CD4-positive, alpha-beta T cell (primary cell): Measurements from ENCODE around the gene IGF2R. TPM values are rescaled to one million over a fixed set of nuclear protein-coding genes. Genes with fewer than 3 reads are reported as not detected.

Experiments
- ATAC-seq: fragments of 200-7000 bp; cut with Tn5 transposase; one replicate; pipeline ENCODE4 v1.10.0; 2022; ENCODE audit warnings: mild to moderate bottlenecking; ENCODE audit not compliant: poor library complexity
- CTCF ChIA-PET: fragments of 350-600 bp; sonication (Branson Sonifier 250); formaldehyde crosslinking; loops from one replicate; lab custom pipeline; 2021; ENCODE audit warnings: antibody characterized with exemption, inconsistent platforms; lab: Charles Lee
- POLR2A ChIA-PET: fragments of 350-600 bp; sonication (Branson Sonifier 250); formaldehyde crosslinking; loops from one replicate; lab custom pipeline; 2021; ENCODE audit warnings: antibody characterized with exemption, inconsistent platforms; lab: Charles Lee
- DNase-seq, 14 experiments: peaks; one replicate each; pipeline ENCODE4 v3.0.0-alpha.2; 2013 to 2020; ENCODE audit warnings: mixed read lengths in 2 of 14
- H3K27ac ChIP-seq, 2 donors: one replicate each; pipeline versions ENCODE4 v1.5.1 to v1.7.0; 2013; ENCODE audit warnings: low read length in 2 of 2, low read depth in 1 of 2, mild to moderate bottlenecking in 1 of 2
- H3K27me3 ChIP-seq, 2 experiments: 1 replicate in 1 of 2; 2 replicates in 1 of 2; pipeline versions ENCODE4 v1.6.1 to v1.7.0; 2013; ENCODE audit warnings: low read length in 2 of 2, control low read depth in 1 of 2, mild to moderate bottlenecking in 1 of 2, moderate library complexity in 1 of 2; ENCODE audit not compliant: insufficient read depth in 2 of 2, control insufficient read depth in 1 of 2
- H3K36me3 ChIP-seq: one replicate; pipeline ENCODE4 v1.6.1; 2013; ENCODE audit warnings: low read length, control low read depth; ENCODE audit not compliant: insufficient read depth
- H3K4me1 ChIP-seq: one replicate; pipeline ENCODE4 v1.6.1; 2013; ENCODE audit warnings: low read length, control low read depth; ENCODE audit not compliant: insufficient read depth
- H3K4me3 ChIP-seq: one replicate; pipeline ENCODE4 v1.5.1; 2013; ENCODE audit warnings: mild to moderate bottlenecking, low read length, moderate library complexity
- H3K9me3 ChIP-seq, 2 experiments: 1 replicate in 1 of 2; 2 replicates in 1 of 2; pipeline versions ENCODE4 v1.6.1 to v1.7.0; 2013; ENCODE audit warnings: low read length in 2 of 2, mild to moderate bottlenecking in 2 of 2, control low read depth in 1 of 2, moderate library complexity in 1 of 2; ENCODE audit not compliant: control insufficient read depth in 1 of 2, insufficient read depth in 1 of 2
- H3K27ac Mint-ChIP-seq: one replicate; pipeline ENCODE4 v1.8.0; 2020; ENCODE audit warnings: mixed read lengths
- H3K27me3 Mint-ChIP-seq: one replicate; pipeline ENCODE4 v1.8.0; 2021; ENCODE audit warnings: mixed read lengths
- H3K36me3 Mint-ChIP-seq: one replicate; pipeline ENCODE4 v1.8.0; 2021; ENCODE audit warnings: low read depth, mixed read lengths
- H3K4me1 Mint-ChIP-seq: one replicate; pipeline ENCODE4 v1.8.0; 2021; ENCODE audit warnings: low read depth, mixed read lengths
- H3K4me3 Mint-ChIP-seq: one replicate; pipeline ENCODE4 v1.8.0; 2020; ENCODE audit warnings: mild to moderate bottlenecking, mixed read lengths
- H3K9me3 Mint-ChIP-seq: one replicate; pipeline ENCODE4 v1.8.0; 2020; ENCODE audit warnings: mixed read lengths
- CTCF ChIP-seq: fragments of 200-600 bp; IDR thresholded peaks from one replicate; pipeline ENCODE4 v1.8.0; 2022; ENCODE audit warnings: antibody characterized with exemption, mild to moderate bottlenecking
- intact Hi-C, 2 experiments: fragments of 100-400 bp; cut with DNase I in 1 of 2; cut with micrococcal nuclease in 1 of 2; formaldehyde crosslinking; loops; one replicate each; pipeline versions ENCODE4 v1.15.1 to v1.9.0; 2023 to 2025; cut with DNase I, micrococcal nuclease
- total RNA-seq, 174 experiments: library from RNA in 2 of 174; stranded (reverse) in 2 of 174; gene quantifications; one replicate each; pipeline ENCODE4 v1.2.3 and lab custom pipeline; 2021 to 2026

IGF2R gene
- total RNA-seq, 2 experiments from 2014 or later: 43.8 to 46.7 TPM

GRCh38 chr6:160007611-160008010 lies 38.7 kb downstream of the IGF2R start:
- Histone ChIP-seq H3K4me3 (no peak overlapping the region), H3K36me3 (peaks cover 32% of the 10 kb centered on the region), H3K27me3 (no peaks in the 10 kb centered on the region), H3K4me1 (peaks cover 12% of the 10 kb centered on the region), H3K27ac (no peak overlapping the region), H3K9me3 (peaks cover 0 to 24% of the 10 kb centered on the region in 2 experiments)
- DNase-seq (no peak), ATAC-seq (no peak)
- Mint-ChIP-seq H3K9me3 (no peaks in the 10 kb centered on the region), H3K27ac (no peak overlapping the region), H3K36me3 (peaks cover 40% of the 10 kb centered on the region), H3K27me3 (no peaks in the 10 kb centered on the region), H3K4me1 (peaks cover 51% of the 10 kb centered on the region), H3K4me3 (no peak overlapping the region)
- no peak for TF ChIP-seq CTCF
- POLR2A ChIA-PET: no interaction called here
- intact Hi-C loops: no loop called here
- CTCF ChIA-PET: no interaction called here

- intact Hi-C loops: loop anchor here (5.0 kb wide), 1 partner anchor 38 kb away; no protein-coding TSS in a partner anchor
- Histone ChIP-seq H3K27me3 (no peaks in the 10 kb centered on the region), H3K4me1 (peaks cover 21% of the 10 kb centered on the region), H3K27ac (no peak overlapping the region), H3K9me3 (peaks cover 0 to 14% of the 10 kb centered on the region in 2 experiments), H3K4me3 (no peak overlapping the region), H3K36me3 (peaks cover 32% of the 10 kb centered on the region)
- no peak overlapping the region for H3K4me3 Mint-ChIP-seq
- H3K27me3 Mint-ChIP-seq: no peaks in the 10 kb centered on the region
- no peaks in the 10 kb centered on the region for H3K9me3 Mint-ChIP-seq
- ATAC-seq (no peak), DNase-seq (no peak)
- CTCF ChIA-PET: no interaction called here
- TF ChIP-seq CTCF: no peak
- peaks cover 49% of the 10 kb centered on the region for H3K36me3 Mint-ChIP-seq
- peaks cover 59% of the 10 kb centered on the region for H3K4me1 Mint-ChIP-seq
- POLR2A ChIA-PET: no interaction called here
- H3K27ac Mint-ChIP-seq: no peak overlapping the region
These were observed 41.2 kb downstream of the IGF2R start for GRCh38 chr6:160010067-160010466.

GRCh38 chr6:160013987-160014868 lies 45.3 kb downstream of the IGF2R start:
- peaks cover 32% of the 10 kb centered on the region for H3K4me1 ChIP-seq
- DNase-seq (peak in 6 of 14 experiments; percentile 15 to 54 (median 48)), ATAC-seq (peak; percentile 43)
- H3K4me1 Mint-ChIP-seq: peaks cover 64% of the 10 kb centered on the region
- peak overlapping the region; percentile 65 for H3K4me3 Mint-ChIP-seq
- peaks cover 56% of the 10 kb centered on the region for H3K36me3 Mint-ChIP-seq
- no peak for TF ChIP-seq CTCF
- ChIA-PET POLR2A (interaction anchor here (0.9 to 4.9 kb wide), 5 partner anchors 14 to 287 kb away, joined by 3 to 32 read pairs (median 3); partner anchors contain the start of genes IGF2R and WTAP), CTCF (interaction anchor here (0.7 kb wide), 1 partner anchor 12 kb away, joined by 3 read pairs; no protein-coding TSS in a partner anchor)
- H3K27ac ChIP-seq: peak overlapping the region in 1 of 2 donors; percentile 79
- H3K27ac Mint-ChIP-seq: peak overlapping the region; percentile 80
- H3K9me3 ChIP-seq: no peaks in the 10 kb centered on the region
- H3K4me3 ChIP-seq: peak overlapping the region; percentile 11
- no peaks in the 10 kb centered on the region for H3K27me3 ChIP-seq
- H3K36me3 ChIP-seq: peaks cover 26% of the 10 kb centered on the region
- intact Hi-C loops: loop anchor here (5.0 kb wide), 1 partner anchor 42 kb away; no protein-coding TSS in a partner anchor
- no peaks in the 10 kb centered on the region for H3K27me3 Mint-ChIP-seq
- H3K9me3 Mint-ChIP-seq: no peaks in the 10 kb centered on the region
